ENCODE data around the gene STT3B. TPM values are rescaled to one million over a fixed set of nuclear protein-coding genes. Genes with fewer than 3 reads are reported as not detected.
"Not testable (repeated sequence)": the region's sequence is repeated elsewhere in the genome, so short reads cannot be mapped to it uniquely, and the experiment has no call there.

Gene STT3B
- total RNA-seq = 120 and 142 TPM in 2 replicates

- DNase-seq (ENCODE audit: low read depth in 2 of 2) = peak in 1 of 2 donors; percentile 84
Measured at GRCh38 chr3:31532587-31533168, at the start of gene STT3B. Gene STT3B, plus strand, starts transcription at chr3:31532925. Its CDS starts 74 bp downstream, at chr3:31532999.

GRCh38 chr3:31483776-31484175 lies 48.9 kb upstream of the STT3B start:
- DNase-seq (ENCODE audit: low read depth in 2 of 2) = no peak

DNA sequence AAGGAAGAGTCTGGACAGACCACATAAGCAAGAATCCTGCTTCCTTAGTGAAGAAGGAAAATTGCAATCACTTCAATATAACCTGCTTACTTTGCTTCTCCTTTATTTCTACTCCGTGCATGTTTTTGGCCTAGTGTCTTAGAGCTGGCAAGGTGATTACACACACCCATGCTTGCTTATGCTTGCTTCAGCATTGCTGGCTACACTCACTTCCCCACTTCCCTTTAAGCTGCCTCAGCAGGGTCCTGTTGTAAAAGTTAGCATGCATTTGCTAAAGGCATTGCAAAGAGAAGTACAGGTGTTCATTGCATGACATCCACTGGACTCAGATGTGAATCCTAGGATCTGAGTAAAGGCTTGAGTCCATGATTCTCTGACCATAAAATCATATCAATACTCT lies 47.5 kb upstream of the STT3B start:
- no peak for DNase-seq (ENCODE audit: low read depth in 2 of 2)

DNA sequence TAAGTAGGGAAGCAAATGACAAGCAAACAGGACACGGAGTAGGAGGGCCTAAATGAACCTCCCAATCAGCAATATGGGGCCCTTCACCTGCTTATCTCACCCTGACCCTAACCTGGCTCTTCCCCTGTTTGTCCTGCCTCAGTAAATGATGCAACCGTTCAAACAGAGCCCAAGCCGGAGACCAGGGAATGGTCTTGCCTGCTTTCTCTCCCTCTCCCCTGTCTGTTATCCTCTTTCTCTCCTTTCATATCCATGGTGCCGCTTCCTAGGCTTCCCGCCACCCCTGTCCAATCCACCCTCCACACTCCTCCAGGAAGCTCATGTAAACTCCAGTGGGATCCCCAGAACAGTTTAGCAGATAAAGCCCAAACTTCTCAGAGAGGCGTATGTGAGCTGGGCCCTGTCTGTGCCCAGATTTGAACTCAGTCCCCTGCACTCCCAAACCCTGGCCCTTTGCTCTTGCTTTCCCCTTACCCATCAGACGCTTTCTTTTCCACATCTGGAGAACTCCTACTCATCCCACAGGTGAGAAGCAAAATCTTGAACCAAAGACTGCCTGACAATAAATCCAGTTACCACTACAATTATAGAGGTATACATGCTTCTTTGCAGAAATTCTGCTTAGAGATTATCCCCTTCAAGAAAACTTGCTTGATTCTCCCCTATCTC lies 45.7 kb upstream of the STT3B start:
- DNase-seq (ENCODE audit: low read depth in 2 of 2) = no peak

- no peak for DNase-seq (ENCODE audit: low read depth in 2 of 2)
Measured at GRCh38 chr3:31488475-31489017, 44.2 kb upstream of the STT3B start.

DNA sequence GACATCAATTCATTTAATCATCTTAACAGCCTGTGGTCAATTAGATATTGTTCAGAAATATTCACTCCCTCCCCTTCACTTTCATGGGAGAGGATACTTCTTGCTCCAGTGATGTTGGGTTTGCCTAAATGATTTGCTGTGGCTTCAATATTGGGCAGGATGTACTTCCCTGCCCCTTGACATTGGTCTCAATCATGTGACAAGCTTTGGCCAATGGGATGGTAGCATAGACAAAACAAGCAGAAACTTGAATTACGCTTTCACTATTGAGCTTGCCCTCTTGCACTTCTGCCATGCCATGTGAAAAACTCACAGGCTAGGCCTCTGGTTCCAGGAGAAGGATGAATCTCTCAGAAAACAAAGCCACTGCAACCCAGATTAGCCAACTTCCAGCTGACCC lies 42.2 kb upstream of the STT3B start:
- no peak for DNase-seq (ENCODE audit: low read depth in 2 of 2)

DNA sequence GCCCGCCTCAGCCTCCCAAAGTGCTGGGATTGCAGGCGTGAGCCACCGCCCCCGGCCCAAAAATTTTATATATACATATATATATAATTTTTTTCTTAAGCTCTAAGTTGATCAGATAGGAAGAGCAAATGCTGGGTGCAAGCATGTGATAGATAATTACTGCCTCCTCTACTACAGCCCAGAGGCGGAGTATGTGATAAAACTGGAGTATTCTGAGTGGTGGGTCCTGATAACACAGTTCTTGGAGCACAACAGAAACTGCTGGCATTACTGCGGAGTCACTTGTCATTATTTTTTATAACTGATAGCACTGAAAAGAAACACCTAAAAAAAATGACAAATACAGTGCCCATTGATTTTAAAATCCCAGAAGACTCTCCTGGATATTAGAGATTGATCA lies 41.1 kb upstream of the STT3B start:
- DNase-seq (ENCODE audit: low read depth in 2 of 2) = no peak

GRCh38 chr3:31493149-31493548 lies 39.6 kb upstream of the STT3B start:
- no peak for DNase-seq (ENCODE audit: low read depth in 2 of 2)

GRCh38 chr3:31495971-31496665 lies 36.6 kb upstream of the STT3B start:
- DNase-seq (ENCODE audit: low read depth in 2 of 2) = peak in 1 of 2 donors; percentile 44

DNA sequence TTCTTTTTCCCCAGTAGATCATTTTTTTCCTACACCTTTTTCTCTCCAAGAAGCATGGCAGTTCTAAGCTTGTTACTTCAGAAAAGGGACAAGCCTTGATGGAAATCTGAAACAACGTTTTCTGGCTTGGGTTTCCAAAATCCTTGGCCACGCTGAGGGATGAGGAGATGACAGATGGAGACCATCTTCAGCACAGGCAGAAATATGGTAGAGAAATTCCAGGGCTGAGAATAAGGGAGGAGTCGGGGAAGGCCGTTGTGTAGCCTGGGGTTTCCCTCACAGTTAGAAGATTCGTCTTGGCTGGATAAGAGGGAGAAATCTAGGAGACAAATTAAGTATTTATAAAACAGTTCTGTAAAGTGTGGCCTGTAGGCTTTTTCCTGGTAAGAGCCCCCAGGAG lies 33.9 kb upstream of the STT3B start:
- no peak for DNase-seq (ENCODE audit: low read depth in 2 of 2)

DNA sequence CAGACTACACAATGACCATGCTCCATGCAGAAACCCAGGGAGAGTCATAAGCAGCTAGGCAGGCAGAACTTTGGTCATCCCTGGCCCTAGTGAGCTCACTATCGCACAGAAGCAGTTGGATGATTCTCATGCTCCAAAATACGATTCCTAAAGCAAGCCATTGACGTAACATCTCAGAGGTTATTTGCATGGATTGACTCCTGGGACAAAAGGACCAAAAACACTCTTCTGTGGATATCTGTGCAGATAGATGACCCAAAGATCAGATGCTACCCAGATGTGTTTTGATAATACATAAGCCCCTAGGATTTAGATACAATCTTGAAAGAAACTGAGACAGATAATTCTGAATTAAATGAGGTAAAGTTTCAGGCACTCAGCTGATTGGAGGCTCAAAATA lies 33.4 kb upstream of the STT3B start:
- DNase-seq (ENCODE audit: low read depth in 2 of 2) = no peak

DNA sequence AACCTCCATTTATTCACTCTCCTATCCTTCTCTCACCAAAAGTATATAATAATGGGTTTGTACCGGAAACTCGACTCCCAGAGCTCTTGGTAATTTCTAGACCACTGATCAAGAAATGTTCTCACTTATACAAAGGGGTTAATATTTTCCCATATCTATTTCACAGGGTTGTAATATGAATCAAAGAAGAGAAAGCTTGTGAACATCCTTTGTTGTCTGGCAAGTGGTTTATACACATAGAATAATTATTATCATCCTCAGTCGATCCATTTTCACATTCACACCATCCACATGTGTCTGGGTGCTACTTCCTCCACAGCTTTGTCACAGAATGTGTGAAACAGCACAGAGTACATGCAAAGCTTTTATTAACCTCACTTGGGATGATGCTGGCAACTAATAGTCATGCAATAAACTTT lies 29.9 kb upstream of the STT3B start:
- DNase-seq (ENCODE audit: low read depth in 2 of 2) = no peak

DNA sequence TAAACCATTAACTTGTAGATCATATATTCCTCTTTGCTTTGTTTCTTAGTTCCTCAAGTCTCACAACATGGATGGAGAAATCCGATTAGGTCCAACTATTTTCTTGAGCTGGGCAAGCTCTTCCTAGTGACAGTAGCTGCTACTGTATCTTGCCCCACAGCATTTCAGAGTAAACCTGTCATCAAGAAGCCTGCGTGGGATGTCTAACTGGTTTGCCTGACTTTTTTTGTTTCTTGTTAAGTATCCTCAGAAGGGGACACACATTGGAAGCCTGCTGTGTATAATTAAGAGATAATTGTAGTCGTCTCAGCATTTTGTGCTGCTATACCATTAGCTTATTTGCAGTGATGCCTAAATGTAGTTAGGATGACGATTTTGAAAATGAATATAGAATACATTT lies 29.3 kb upstream of the STT3B start:
- no peak for DNase-seq (ENCODE audit: low read depth in 2 of 2)

GRCh38 chr3:31504230-31504629 lies 28.5 kb upstream of the STT3B start:
- no peak for DNase-seq (ENCODE audit: low read depth in 2 of 2)

- DNase-seq (ENCODE audit: low read depth in 2 of 2) = no peak
Measured at GRCh38 chr3:31505371-31506048, 27.2 kb upstream of the STT3B start.

DNA sequence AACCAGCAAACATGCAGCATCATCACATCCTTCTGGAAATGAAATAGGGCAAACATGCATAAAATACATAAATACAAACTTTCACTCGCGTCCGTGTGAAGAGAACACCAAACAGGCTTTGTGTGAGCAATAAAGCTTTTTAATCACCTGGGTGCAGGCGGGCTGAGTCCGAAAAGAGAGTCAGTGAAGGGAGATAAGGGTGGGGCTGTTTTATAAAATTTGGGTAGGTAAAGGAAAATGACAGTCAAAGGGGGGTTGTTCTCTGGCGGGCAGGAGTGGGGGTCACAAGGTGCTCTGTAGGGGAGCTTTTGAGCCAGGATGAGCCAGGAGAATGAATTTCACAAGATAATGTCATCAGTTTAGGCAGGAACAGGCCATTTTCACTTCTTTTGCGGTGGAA lies 26.2 kb upstream of the STT3B start:
- not testable (repeated sequence) for DNase-seq (ENCODE audit: low read depth in 2 of 2)

DNA sequence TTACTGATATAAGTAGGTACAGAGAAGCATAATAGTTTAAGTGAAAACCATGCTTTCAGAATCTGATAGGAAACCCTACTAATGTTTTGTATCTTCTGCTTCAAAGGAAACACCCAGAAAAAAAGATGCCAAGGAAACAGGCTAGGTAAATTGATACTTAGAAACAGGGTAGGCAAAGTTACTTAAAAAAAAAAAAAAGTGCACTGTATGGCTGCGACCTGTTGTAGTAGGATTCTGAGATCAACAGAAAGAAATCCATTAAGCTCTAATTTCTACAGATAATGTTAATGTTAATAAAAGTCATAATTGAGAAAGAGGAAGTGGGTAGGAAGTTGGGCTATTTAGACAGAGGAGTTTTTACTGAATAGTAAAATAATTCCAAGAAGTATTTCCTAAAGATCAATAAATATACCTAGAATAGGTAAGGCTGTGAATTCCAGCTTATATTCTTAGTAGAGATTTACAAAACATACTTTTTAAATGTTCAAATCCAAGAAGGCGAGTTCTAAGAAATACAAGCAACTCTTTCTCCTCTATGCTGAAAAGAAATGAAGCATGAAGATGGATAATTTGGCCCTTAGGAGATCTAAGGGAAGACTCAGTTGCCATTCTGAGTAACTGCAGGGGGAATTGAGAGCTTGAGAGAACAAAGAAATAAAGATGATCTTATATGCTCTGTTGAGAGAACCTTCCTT lies 24.1 kb upstream of the STT3B start:
- DNase-seq (ENCODE audit: low read depth in 2 of 2) = no peak

DNA sequence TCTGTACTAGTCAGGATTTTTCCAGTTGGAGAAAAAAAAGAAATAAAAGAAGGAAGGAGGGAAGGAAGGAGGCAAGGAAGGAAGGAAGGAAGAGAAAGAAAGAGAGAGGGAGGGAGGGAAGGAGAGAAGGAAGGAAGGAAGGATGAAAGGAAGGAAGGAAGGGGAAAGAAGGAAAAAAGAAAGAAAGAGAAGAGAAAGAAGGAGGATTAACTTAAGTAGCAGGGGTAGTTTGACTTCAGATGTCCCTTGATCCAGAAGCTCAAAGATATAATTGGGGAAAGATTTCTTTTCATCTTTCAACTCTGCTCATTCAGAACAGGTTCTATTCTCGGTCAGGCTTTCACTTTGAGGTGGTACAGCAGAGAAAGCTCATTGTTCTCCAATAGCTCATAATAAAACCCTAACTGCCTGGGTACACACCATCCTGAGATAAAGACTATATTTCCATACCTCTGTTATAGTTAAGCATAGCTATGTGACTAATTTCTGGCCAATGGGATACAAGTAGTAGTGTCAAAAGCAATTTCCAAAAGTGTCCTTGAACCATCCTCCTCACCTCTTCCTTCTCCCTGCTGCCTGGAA lies 23.5 kb upstream of the STT3B start:
- no peak for DNase-seq (ENCODE audit: low read depth in 2 of 2)

DNA sequence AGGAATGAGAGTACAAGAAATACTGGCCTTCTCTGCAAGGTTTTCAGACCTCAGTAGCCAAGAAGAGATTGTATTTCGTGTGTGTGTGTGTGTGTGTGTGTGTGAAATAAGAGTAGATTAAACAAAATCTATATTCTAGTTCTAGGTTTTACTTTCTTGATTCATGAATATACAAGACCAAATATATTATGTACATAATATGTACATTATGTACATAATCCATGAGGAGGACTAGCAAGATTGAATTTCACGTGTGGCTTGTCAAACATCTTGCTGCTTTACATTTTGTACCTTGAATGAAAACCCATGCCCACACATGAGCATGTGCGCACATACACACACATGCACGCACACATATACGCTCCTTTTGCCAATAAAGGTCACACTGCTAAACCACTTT lies 18.2 kb upstream of the STT3B start:
- no peak for DNase-seq (ENCODE audit: low read depth in 2 of 2)

DNA sequence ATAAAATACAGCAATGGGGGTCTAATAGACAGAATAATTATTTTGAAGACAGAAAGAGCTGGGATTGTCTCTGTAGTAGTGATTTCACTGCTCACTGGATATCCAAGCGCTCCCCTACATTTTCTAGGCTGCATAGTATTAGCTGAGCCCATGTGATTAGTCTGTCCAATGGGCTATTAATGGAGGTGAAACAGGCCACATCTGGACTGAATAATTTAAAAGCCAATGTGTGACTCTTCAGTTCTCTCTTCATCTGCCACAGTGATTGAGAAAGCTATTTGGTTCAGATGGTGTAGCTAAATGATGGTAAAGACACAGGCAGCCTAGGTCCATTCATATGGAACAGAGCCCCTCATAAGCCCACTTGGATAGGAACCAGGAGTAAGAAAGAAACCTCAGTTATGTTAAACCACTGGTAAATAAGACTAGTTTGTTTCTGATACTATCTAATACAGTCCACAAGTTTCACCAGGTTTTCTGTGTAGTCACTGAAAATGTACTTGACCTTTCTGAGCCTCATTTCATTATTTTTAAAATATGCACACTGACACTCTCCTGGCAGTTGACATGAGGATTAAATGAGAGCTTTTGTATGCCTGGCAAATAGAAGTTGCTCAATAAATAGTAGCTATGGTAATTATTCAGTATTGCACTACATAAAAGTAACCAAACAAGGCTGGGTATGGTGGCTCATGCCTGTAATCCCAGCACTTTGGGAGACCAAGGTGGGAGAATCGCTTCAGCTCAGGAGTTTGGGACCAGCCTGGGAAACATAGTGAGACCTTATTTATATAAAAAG lies 17.0 kb upstream of the STT3B start:
- no peak for DNase-seq (ENCODE audit: low read depth in 2 of 2)
